Fibroblast of lung (primary cell): ENCODE data around the gene FGF22. TPM values are rescaled to one million over a fixed set of nuclear protein-coding genes. Genes with fewer than 3 reads are reported as not detected.

Source experiments
- DNase-seq, 2 donors: peaks; one replicate each; pipeline versions ENCODE4 v3.0.0 to v3.0.0-alpha.2; 2010; ENCODE audit warnings: low read depth in 2 of 2
- H2AFZ ChIP-seq: 2 replicates; pipeline ENCODE4 v1.5.1; 2012; ENCODE audit warnings: low read length, control low read depth, inconsistent platforms
- H3K27ac ChIP-seq: 2 replicates; pipeline ENCODE4 v1.5.1; 2011; ENCODE audit warnings: low read length, control low read depth; ENCODE audit not compliant: insufficient read depth
- H3K27me3 ChIP-seq: 2 replicates; pipeline ENCODE4 v1.5.1; 2011; ENCODE audit warnings: mild to moderate bottlenecking, low read length; ENCODE audit not compliant: control insufficient read depth, insufficient read depth
- H3K36me3 ChIP-seq: 2 replicates; pipeline ENCODE4 v1.5.1; 2011; ENCODE audit warnings: low read length; ENCODE audit not compliant: control insufficient read depth, insufficient read depth
- H3K4me1 ChIP-seq: 2 replicates; pipeline ENCODE4 v1.5.1; 2011; ENCODE audit warnings: low read length; ENCODE audit not compliant: control insufficient read depth, insufficient read depth; ENCODE audit errors: extremely low read depth
- H3K4me2 ChIP-seq: 2 replicates; pipeline ENCODE4 v1.5.1; 2011; ENCODE audit warnings: low read length, control low read depth; ENCODE audit not compliant: insufficient read depth; ENCODE audit errors: extremely low read depth
- H3K4me3 ChIP-seq, 4 experiments: fragments of 200-600 bp in 1 of 4; sonication (generic) in 1 of 4; replicated peaks in 1 of 4; 2 replicates each; pipeline ENCODE4 v1.5.1; 2011 to 2016; ENCODE audit warnings: low read length in 4 of 4, low read depth in 3 of 4, mild to moderate bottlenecking in 3 of 4, control low read depth in 2 of 4, inconsistent platforms in 1 of 4, mixed read lengths in 1 of 4; ENCODE audit not compliant: insufficient read depth in 1 of 4; ENCODE audit errors: control extremely low read depth in 1 of 4
- H3K79me2 ChIP-seq: 2 replicates; pipeline ENCODE4 v1.5.1; 2012; ENCODE audit warnings: mild to moderate bottlenecking, low read length, inconsistent platforms; ENCODE audit not compliant: control insufficient read depth, insufficient read depth
- H3K9ac ChIP-seq: 2 replicates; pipeline ENCODE4 v1.5.1; 2011; ENCODE audit warnings: mild to moderate bottlenecking, low read length, control low read depth; ENCODE audit not compliant: insufficient read depth
- H3K9me3 ChIP-seq: 2 replicates; pipeline ENCODE4 v1.5.1; 2012; ENCODE audit warnings: low read depth, low read length; ENCODE audit not compliant: control insufficient read depth, insufficient read depth
- H4K20me1 ChIP-seq: 2 replicates; pipeline ENCODE4 v1.5.1; 2011; ENCODE audit warnings: low read length; ENCODE audit not compliant: control insufficient read depth, insufficient read depth; ENCODE audit errors: extremely low read depth
- EZH2 ChIP-seq: IDR thresholded peaks from 2 replicates; pipeline ENCODE4 v1.5.1; 2012; ENCODE audit warnings: low read length, control low read depth, mild to moderate bottlenecking; ENCODE audit errors: missing control alignments
- polyA plus RNA-seq, 2 donors: library from polyadenylated mRNA; depleted of rRNA in 1 of 2; stranded (reverse) in 1 of 2; unstranded in 1 of 2; fragments of >200 nt; gene quantifications; 2 replicates each; pipeline ENCODE4 v1.2.1, GENCODE V29; 2011 to 2012; ENCODE audit warnings: missing spikeins in 1 of 2
- total RNA-seq: library from RNA; depleted of rRNA; stranded (reverse); fragments of >200 nt; gene quantifications from 2 replicates; pipeline ENCODE4 v1.2.1, GENCODE V29; 2014
- TF ChIP-seq, protein P1 (sequence below), 2 donors: IDR thresholded peaks in 1 of 2; conservative IDR thresholded peaks in 1 of 2; 1 replicate in 1 of 2; 2 replicates in 1 of 2; pipeline ENCODE4 v1.5.1; 2011 to 2012; ENCODE audit warnings: low read length in 2 of 2, control low read depth in 1 of 2, inconsistent platforms in 1 of 2, low read depth in 1 of 2, mild to moderate bottlenecking in 1 of 2

Gene FGF22
- total and polyA plus RNA-seq, 2 donors (not counting 1 experiment from before 2014, with no cell fraction given) = under 0.01 TPM; not detected in 1

- Histone ChIP-seq H3K79me2 (no peaks in the 10 kb centered on the region), H3K27me3 (no peaks in the 10 kb centered on the region), H3K9me3 (no peaks in the 10 kb centered on the region), H4K20me1 (no peaks in the 10 kb centered on the region), H3K27ac (no peak overlapping the region), H2AFZ (no peak overlapping the region), H3K4me2 (no peak overlapping the region), H3K4me1 (peaks cover 9% of the 10 kb centered on the region), H3K4me3 (no peak overlapping the region), H3K36me3 (peaks cover 4% of the 10 kb centered on the region), H3K9ac (no peak overlapping the region)
- no peak for DNase-seq
- no peak for TF ChIP-seq EZH2
- TF ChIP-seq, protein P1, sequence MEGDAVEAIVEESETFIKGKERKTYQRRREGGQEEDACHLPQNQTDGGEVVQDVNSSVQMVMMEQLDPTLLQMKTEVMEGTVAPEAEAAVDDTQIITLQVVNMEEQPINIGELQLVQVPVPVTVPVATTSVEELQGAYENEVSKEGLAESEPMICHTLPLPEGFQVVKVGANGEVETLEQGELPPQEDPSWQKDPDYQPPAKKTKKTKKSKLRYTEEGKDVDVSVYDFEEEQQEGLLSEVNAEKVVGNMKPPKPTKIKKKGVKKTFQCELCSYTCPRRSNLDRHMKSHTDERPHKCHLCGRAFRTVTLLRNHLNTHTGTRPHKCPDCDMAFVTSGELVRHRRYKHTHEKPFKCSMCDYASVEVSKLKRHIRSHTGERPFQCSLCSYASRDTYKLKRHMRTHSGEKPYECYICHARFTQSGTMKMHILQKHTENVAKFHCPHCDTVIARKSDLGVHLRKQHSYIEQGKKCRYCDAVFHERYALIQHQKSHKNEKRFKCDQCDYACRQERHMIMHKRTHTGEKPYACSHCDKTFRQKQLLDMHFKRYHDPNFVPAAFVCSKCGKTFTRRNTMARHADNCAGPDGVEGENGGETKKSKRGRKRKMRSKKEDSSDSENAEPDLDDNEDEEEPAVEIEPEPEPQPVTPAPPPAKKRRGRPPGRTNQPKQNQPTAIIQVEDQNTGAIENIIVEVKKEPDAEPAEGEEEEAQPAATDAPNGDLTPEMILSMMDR (conservative IDR thresholded peaks at IDR 0.05 in 1 of 2, IDR thresholded peaks at IDR 0.05 in 1 of 2; ENCODE audit: low read depth in 1 of 2, low read length in 2 of 2) = no peak
Measured at GRCh38 chr19:613732-614567, 25.7 kb upstream of the FGF22 start.

DNA sequence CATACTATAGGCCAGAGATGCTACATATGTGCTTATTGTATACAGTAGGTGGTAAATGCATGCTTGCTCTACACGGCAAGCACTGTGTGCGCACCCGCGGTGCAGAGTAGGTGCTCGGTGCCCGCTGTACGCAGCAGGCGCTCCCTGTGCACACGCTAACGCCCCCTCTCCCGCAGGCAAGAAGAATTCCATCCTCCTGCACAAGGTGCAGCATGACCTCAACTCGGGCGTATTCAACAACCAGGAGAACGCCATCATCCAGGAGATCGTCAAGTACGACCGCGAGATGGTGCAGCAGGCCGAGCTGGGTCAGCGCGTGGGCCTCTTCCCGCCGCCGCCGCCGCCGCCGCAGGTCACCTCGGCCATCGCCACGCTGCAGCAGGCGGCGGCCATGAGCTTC is 24.1 kb upstream of the FGF22 start:
- no peaks in the 10 kb centered on the region for H4K20me1 ChIP-seq
- H3K79me2 ChIP-seq = no peaks in the 10 kb centered on the region
- TF ChIP-seq, protein P1 (conservative IDR thresholded peaks at IDR 0.05 in 1 of 2, IDR thresholded peaks at IDR 0.05 in 1 of 2; ENCODE audit: low read depth in 1 of 2, low read length in 2 of 2) = no peak
- no peak for TF ChIP-seq EZH2
- peaks cover 8% of the 10 kb centered on the region for H3K36me3 ChIP-seq
- no peak for DNase-seq
- no peak overlapping the region for H3K9ac ChIP-seq
- peaks cover 9% of the 10 kb centered on the region for H3K4me1 ChIP-seq
- no peak overlapping the region for H2AFZ ChIP-seq
- H3K27me3 ChIP-seq = no peaks in the 10 kb centered on the region
- no peaks in the 10 kb centered on the region for H3K9me3 ChIP-seq
- H3K4me2 ChIP-seq = no peak overlapping the region
- no peak overlapping the region for H3K27ac ChIP-seq
- H3K4me3 ChIP-seq = no peak overlapping the region

DNA sequence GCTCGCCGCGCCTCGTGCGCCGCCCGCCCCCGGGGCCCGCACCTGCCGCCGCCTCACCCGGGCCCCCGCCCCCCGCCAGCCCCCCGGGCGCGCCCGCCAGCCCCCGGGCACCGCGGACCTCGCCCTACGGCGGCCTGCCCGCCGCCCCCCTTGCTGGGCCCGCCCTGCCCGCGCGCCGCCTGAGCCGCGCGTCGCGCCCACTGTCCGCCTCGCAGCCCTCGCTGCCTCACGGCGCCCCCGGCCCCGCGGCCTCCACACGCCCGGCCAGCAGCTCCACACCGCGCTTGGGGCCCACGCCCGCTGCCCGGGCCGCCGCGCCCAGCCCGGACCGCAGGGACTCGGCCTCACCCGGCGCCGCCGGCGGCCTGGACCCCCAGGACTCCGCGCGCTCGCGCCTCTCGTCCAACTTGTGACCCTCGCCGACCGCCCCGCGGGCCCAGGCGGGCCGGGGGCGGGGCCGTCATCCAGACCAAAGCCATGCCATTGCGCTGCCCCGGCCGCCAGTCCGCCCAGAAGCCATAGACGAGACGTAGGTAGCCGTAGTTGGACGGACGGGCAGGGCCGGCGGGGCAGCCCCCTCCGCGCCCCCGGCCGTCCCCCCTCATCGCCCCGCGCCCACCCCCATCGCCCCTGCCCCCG is 23.5 kb upstream of the FGF22 start:
- Histone ChIP-seq H3K4me1 (peaks cover 5% of the 10 kb centered on the region), H3K27ac (no peak overlapping the region), H3K9me3 (no peaks in the 10 kb centered on the region), H3K9ac (no peak overlapping the region), H2AFZ (no peak overlapping the region), H3K27me3 (no peaks in the 10 kb centered on the region), H4K20me1 (no peaks in the 10 kb centered on the region), H3K4me3 (no peak overlapping the region), H3K79me2 (no peaks in the 10 kb centered on the region), H3K4me2 (no peak overlapping the region), H3K36me3 (peaks cover 8% of the 10 kb centered on the region)
- TF ChIP-seq, protein P1 (conservative IDR thresholded peaks at IDR 0.05 in 1 of 2, IDR thresholded peaks at IDR 0.05 in 1 of 2; ENCODE audit: low read depth in 1 of 2, low read length in 2 of 2) = no peak
- no peak for TF ChIP-seq EZH2
- DNase-seq = no peak
